ENCODE results near the gene ENO1. TPM values are rescaled to one million over a fixed set of nuclear protein-coding genes. Genes with fewer than 3 reads are reported as not detected.

The ENO1 gene
- total RNA-seq, 2 donors from 2014 or later = 145 to 157 TPM

DNA sequence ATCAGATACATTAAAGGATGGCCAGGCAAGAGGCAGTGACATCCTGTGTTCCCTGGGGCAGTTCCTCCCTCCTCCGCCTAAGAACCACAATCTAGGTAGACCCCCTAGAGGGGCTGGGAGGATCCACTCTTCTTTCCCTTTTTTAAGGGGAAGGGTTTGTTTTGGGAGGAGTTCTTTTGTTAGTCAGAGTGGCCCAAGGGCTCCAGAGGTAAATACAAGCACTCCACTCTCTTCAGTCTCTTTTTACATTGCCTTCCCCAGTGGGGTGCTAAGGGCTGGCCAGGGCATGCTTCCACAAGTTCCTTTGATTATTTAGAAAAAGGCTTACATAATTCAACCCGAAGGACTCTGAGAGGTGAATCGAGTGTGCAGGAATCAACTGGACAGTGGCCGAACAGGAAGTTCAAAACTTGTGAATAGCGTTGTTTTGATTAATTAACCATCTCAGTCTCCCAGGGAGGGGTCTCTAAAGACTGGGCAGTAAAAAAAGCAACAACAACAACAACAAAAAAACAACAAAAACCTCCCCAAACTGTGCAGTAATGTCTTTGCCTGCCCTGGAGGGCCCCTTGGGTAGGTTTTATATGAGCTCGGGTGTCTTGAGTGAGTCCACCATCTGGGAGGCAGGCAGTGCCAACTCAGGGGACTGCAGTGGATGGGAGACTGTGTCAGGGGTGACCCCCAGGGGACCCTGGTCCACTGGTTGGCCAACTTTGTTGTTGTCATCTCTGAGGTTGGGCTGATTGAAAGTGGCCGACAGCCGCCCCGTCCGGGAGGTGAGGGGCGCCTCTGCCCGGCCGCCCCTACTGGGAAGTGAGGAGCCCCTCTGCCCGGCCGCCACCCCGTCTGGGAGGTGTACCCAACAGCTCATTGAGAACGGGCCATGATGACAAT is 33.2 kb upstream of the ENO1 start:
- Histone ChIP-seq H3K4me1 (no peaks in the 10 kb centered on the region), H3K9me3 (no peaks in the 10 kb centered on the region), H3K36me3 (replicated peaks in 1 of 2; ENCODE audit: insufficient read depth in 1 of 2, low read depth in 2 of 2) (no peaks in the 10 kb centered on the region), H3K27ac (no peak overlapping the region), H3K4me3 (no peak overlapping the region), H3K27me3 (no peaks in the 10 kb centered on the region)
- no peak for DNase-seq
- TF ChIP-seq POLR2A (IDR thresholded peaks at IDR 0.05) = no peak
- TF ChIP-seq, protein P1, sequence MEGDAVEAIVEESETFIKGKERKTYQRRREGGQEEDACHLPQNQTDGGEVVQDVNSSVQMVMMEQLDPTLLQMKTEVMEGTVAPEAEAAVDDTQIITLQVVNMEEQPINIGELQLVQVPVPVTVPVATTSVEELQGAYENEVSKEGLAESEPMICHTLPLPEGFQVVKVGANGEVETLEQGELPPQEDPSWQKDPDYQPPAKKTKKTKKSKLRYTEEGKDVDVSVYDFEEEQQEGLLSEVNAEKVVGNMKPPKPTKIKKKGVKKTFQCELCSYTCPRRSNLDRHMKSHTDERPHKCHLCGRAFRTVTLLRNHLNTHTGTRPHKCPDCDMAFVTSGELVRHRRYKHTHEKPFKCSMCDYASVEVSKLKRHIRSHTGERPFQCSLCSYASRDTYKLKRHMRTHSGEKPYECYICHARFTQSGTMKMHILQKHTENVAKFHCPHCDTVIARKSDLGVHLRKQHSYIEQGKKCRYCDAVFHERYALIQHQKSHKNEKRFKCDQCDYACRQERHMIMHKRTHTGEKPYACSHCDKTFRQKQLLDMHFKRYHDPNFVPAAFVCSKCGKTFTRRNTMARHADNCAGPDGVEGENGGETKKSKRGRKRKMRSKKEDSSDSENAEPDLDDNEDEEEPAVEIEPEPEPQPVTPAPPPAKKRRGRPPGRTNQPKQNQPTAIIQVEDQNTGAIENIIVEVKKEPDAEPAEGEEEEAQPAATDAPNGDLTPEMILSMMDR (IDR thresholded peaks at IDR 0.05) = no peak
- ATAC-seq = no peak
- intact Hi-C loops (cut with DNase I) = no loop called here
- WGBS, 2 donors = 64 to 80% methylated on average over 6 to 11 of the region's 17 CpGs

DNA sequence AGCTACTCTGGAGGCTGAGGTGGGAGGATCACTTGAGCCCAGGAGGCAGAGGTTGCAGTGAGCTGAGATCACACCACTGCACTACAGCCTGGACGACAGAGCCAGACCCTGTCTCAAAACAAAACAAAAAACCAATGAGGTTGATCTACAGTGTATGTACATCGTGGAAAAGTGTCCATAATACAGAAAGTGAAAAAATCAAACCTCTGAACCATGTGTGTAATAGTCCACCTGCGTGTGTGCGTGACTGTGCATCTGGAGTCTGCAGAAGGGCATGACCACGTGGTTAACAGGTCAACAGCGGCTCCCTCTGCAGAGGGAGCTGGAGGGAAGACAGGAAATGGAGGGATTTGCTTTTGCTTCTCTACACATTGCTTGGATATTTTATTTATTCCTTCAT is 32.4 kb upstream of the ENO1 start:
- no peaks in the 10 kb centered on the region for H3K36me3 ChIP-seq (replicated peaks in 1 of 2; ENCODE audit: insufficient read depth in 1 of 2, low read depth in 2 of 2)
- TF ChIP-seq, protein P1 (IDR thresholded peaks at IDR 0.05) = no peak
- no peak for TF ChIP-seq POLR2A (IDR thresholded peaks at IDR 0.05)
- DNase-seq (no peak), ATAC-seq (no peak)
- no peaks in the 10 kb centered on the region for H3K9me3 ChIP-seq
- no peak overlapping the region for H3K4me3 ChIP-seq
- no peaks in the 10 kb centered on the region for H3K27me3 ChIP-seq
- H3K27ac ChIP-seq = no peak overlapping the region
- intact Hi-C loops (cut with DNase I) = no loop called here
- 41 to 61% methylated on average over 6 of the region's 6 CpGs for WGBS, 2 donors
- H3K4me1 ChIP-seq = no peaks in the 10 kb centered on the region

DNA sequence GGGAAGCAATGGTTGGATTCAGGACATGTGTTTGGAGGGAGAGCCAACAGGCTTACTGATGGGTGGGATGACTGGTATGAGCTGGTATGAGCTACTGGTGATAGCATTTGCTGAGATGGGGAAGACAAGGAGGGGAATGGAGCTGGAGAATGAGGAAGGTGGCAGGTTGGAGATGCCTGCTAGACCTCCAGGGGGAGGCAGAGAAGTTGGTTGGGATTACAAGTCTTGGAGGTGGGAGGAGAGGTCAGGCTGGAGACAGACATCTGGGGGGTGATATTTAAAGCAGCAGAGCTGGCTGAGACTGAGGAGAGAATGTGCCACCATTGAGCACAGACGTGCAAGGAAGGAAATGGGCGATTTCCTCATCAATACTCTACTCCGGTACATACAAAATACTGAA is 31.8 kb upstream of the ENO1 start:
- WGBS, 2 donors = 71 to 84% methylated on average over 3 of the region's 3 CpGs
- DNase-seq (no peak), ATAC-seq (no peak)
- no peaks in the 10 kb centered on the region for H3K4me1 ChIP-seq
- TF ChIP-seq POLR2A (IDR thresholded peaks at IDR 0.05) = no peak
- TF ChIP-seq, protein P1 (IDR thresholded peaks at IDR 0.05) = no peak
- H3K27me3 ChIP-seq = no peaks in the 10 kb centered on the region
- no peaks in the 10 kb centered on the region for H3K36me3 ChIP-seq (replicated peaks in 1 of 2; ENCODE audit: insufficient read depth in 1 of 2, low read depth in 2 of 2)
- no peak overlapping the region for H3K4me3 ChIP-seq
- H3K9me3 ChIP-seq = no peaks in the 10 kb centered on the region
- H3K27ac ChIP-seq = no peak overlapping the region
- intact Hi-C loops (cut with DNase I) = no loop called here

DNA sequence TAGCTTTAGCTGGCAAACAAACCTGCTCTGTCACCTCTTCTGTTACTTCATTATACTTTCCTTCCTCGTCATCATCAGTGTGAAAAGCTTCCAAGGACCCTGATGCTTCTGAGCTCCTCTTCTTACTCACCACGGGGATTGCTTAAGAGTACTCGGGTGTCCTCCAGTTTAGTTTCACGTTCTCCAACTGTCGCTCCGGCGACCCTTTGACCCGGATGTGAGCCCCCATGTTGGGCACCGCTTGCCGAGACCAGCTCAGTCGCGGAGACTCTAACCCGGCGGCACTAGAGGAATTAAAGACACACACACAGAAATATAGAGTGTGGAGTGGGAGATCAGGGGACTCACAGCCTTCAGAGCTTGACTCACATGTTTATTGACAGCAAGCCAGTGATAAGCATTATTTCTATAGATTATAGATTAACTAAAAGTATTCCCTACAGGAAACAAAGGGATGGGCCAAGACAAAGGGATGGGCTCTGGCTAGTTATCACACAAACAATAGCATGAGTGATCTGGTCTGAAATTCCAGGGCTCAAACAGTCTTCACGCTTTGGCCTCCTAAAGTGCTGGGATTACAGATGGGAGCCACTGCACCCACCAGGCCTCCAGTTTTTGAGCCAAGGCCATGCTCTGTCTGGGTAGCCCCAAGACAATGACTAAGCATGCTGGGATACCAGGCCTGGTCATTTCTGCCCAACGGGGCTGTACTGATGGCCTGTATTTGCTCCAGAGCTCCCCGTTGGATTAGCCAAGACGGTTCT is 30.1 kb upstream of the ENO1 start:
- H3K4me1 ChIP-seq = peaks cover 5% of the 10 kb centered on the region
- H3K27me3 ChIP-seq = no peaks in the 10 kb centered on the region
- H3K36me3 ChIP-seq (replicated peaks in 1 of 2; ENCODE audit: insufficient read depth in 1 of 2, low read depth in 2 of 2) = no peaks in the 10 kb centered on the region
- intact Hi-C loops (cut with DNase I) = no loop called here
- 61 to 85% methylated on average over 18 of the region's 18 CpGs for WGBS, 2 donors
- TF ChIP-seq POLR2A (IDR thresholded peaks at IDR 0.05) = no peak
- TF ChIP-seq, protein P1 (IDR thresholded peaks at IDR 0.05) = no peak
- DNase-seq (no peak), ATAC-seq (no peak)
- H3K27ac ChIP-seq = no peak overlapping the region
- no peak overlapping the region for H3K4me3 ChIP-seq
- no peaks in the 10 kb centered on the region for H3K9me3 ChIP-seq
